ENCODE measurements around the gene SHROOM4.

The SHROOM4 gene

DNA sequence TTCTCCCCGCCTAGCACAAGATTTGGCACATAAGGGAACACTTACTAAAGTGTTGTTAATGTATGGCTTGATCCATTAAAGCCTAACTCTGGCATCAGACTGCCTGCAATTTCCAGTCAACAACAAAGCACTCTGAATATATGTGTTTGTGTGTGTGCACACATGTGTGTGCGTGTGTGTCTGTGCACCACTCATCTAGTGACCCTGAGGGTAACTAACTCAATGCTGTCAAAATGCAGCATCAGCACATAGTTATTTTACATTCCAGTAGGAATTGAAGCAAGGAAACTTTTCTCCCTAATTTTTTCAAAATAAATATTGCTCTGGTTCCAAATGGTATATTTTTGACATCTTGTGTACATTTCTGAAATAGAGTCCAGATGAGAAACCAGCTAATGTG, 94.4 kb downstream of the SHROOM4 start:
- no peak overlapping the region for H3K4me3 ChIP-seq (ENCODE audit: control insufficient read depth, low read depth, low read length)
- TF ChIP-seq CTCF (IDR thresholded peaks at IDR 0.05; ENCODE audit: control insufficient read depth, insufficient read depth, low read depth, low read length, missing control alignments): no peak
- DNase-seq (ENCODE audit: low read depth): no peak

- no peak for DNase-seq (ENCODE audit: low read depth)
- no peak overlapping the region for H3K4me3 ChIP-seq (ENCODE audit: control insufficient read depth, low read depth, low read length)
- no peak for TF ChIP-seq CTCF (IDR thresholded peaks at IDR 0.05; ENCODE audit: control insufficient read depth, insufficient read depth, low read depth, low read length, missing control alignments)
Observed at GRCh38 chrX:50718776-50719175, 95.2 kb downstream of the SHROOM4 start.

DNA sequence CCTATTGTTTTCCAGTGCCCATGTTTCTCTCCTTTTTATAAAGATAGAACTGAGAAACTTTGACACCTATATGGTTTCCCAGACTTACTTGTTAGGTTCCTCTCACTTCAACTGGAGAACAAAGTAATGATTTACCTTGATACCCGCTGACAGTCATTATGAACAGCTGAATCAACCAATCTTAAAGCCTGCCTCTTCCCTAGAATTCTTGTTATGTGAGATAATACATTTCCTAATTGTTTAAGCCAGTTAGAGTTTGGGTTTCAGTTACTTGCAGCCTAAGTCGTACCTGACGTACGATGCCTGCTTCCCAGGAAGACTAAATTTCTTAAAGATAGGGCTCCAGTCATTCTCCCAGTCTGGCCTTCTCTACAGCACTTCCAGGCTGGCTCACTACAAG, 97.3 kb downstream of the SHROOM4 start:
- DNase-seq (ENCODE audit: low read depth): no peak
- no peak overlapping the region for H3K4me3 ChIP-seq (ENCODE audit: control insufficient read depth, low read depth, low read length)
- no peak for TF ChIP-seq CTCF (IDR thresholded peaks at IDR 0.05; ENCODE audit: control insufficient read depth, insufficient read depth, low read depth, low read length, missing control alignments)

- no peak for DNase-seq (ENCODE audit: low read depth)
- no peak for TF ChIP-seq CTCF (IDR thresholded peaks at IDR 0.05; ENCODE audit: control insufficient read depth, insufficient read depth, low read depth, low read length, missing control alignments)
- H3K4me3 ChIP-seq (ENCODE audit: control insufficient read depth, low read depth, low read length): no peak overlapping the region
Observed at GRCh38 chrX:50712777-50713176, 101.2 kb downstream of the SHROOM4 start.

- H3K4me3 ChIP-seq (ENCODE audit: control insufficient read depth, low read depth, low read length): no peak overlapping the region
- no peak for TF ChIP-seq CTCF (IDR thresholded peaks at IDR 0.05; ENCODE audit: control insufficient read depth, insufficient read depth, low read depth, low read length, missing control alignments)
- no peak for DNase-seq (ENCODE audit: low read depth)
Observed at GRCh38 chrX:50711907-50712306, 102.1 kb downstream of the SHROOM4 start.

- DNase-seq (ENCODE audit: low read depth): no peak
- no peak overlapping the region for H3K4me3 ChIP-seq (ENCODE audit: control insufficient read depth, low read depth, low read length)
- TF ChIP-seq CTCF (IDR thresholded peaks at IDR 0.05; ENCODE audit: control insufficient read depth, insufficient read depth, low read depth, low read length, missing control alignments): no peak
Observed at GRCh38 chrX:50707955-50708699, 105.9 kb downstream of the SHROOM4 start.
